HepG2 (cell line): ENCODE measurements around the gene MCRS1. TPM values are rescaled to one million over a fixed set of nuclear protein-coding genes. Genes with fewer than 3 reads are reported as not detected.

Experiments
- ATAC-seq: fragments of 200-7000 bp; cut with Tn5 transposase; 3 replicates; pipeline ENCODE4 v1.9.1; 2020; ENCODE audit warnings: mild to moderate bottlenecking, moderate library complexity
- BruUV-seq: library from RNA; stranded (reverse); fragments of 400-500 nt; replicated peaks from 2 replicates; lab custom pipeline; 2021; lab: Mats Ljungman, UMichigan
- CTCF ChIA-PET: fragments of 300-600 bp; formaldehyde crosslinking; extraction: SDS; loops from one replicate; lab custom pipeline; 2021; ENCODE audit warnings: low total read pairs, inconsistent platforms, low intra/inter-chr PET ratio; lab: Yijun Ruan, JAX
- POLR2A ChIA-PET: fragments of 350-600 bp; sonication (Branson Sonifier 250); formaldehyde crosslinking; loops from one replicate; lab custom pipeline; 2020; ENCODE audit warnings: antibody characterized with exemption, inconsistent platforms; lab: Yijun Ruan, JAX
- DNase-seq: peaks from one replicate; pipeline ENCODE4 v3.0.0-alpha.2; 2015; ENCODE audit warnings: low spot score
- FAIRE-seq: peaks from 3 replicates; lab custom pipeline; 2011; peaks lifted over from hg19 to GRCh38; lab: Jason Lieb, UNC
- H2AFZ ChIP-seq: one replicate; pipeline ENCODE4 v1.6.1; 2011; ENCODE audit warnings: low read length, inconsistent platforms
- H3K27ac ChIP-seq: fragments of 300-600 bp; 3 replicates; pipeline ENCODE4 v1.8.0; 2011; ENCODE audit warnings: mixed run types, mild to moderate bottlenecking, mixed read lengths, low read length, inconsistent platforms; ENCODE audit not compliant: insufficient read depth; ENCODE audit errors: extremely low read length
- H3K27me3 ChIP-seq, 2 experiments: fragments of 200-600 bp in 1 of 2; 2 replicates in 1 of 2; 3 replicates in 1 of 2; pipeline versions ENCODE4 v1.6.0 to v1.8.0; 2011; ENCODE audit warnings: low read length in 2 of 2, mild to moderate bottlenecking in 2 of 2, moderate library complexity in 2 of 2, inconsistent platforms in 1 of 2; ENCODE audit not compliant: insufficient read depth in 2 of 2, control insufficient read depth in 1 of 2
- H3K36me3 ChIP-seq, 2 experiments: fragments of 200-600 bp in 1 of 2; replicated peaks in 1 of 2; 2 replicates in 1 of 2; 3 replicates in 1 of 2; pipeline versions ENCODE4 v1.5.1 to v1.8.0; 2011; ENCODE audit warnings: low read length in 2 of 2, inconsistent platforms in 1 of 2; ENCODE audit not compliant: insufficient read depth in 2 of 2, control insufficient read depth in 1 of 2
- H3K4me1 ChIP-seq: 2 replicates; pipeline ENCODE4 v1.5.1; 2012; ENCODE audit warnings: low read length, inconsistent platforms; ENCODE audit not compliant: insufficient read depth
- H3K4me2 ChIP-seq: 2 replicates; pipeline ENCODE4 v1.6.0; 2011; ENCODE audit warnings: low read depth, low read length, inconsistent platforms
- H3K4me3 ChIP-seq, 3 experiments: fragments of 200-600 bp in 1 of 3; sonication (generic), shearing (Covaris generic) in 1 of 3; replicated peaks in 1 of 3; 2 replicates each; pipeline ENCODE4 v1.5.1; 2011 to 2016; ENCODE audit warnings: low read length in 3 of 3, inconsistent platforms in 2 of 3, low read depth in 2 of 3, mild to moderate bottlenecking in 2 of 3, control low read depth in 1 of 3, mixed read lengths in 1 of 3; ENCODE audit not compliant: insufficient read depth in 1 of 3
- H3K79me2 ChIP-seq: one replicate; pipeline ENCODE4 v1.6.1; 2011; ENCODE audit warnings: low read length, inconsistent platforms; ENCODE audit not compliant: insufficient read depth
- H3K9ac ChIP-seq: 2 replicates; pipeline ENCODE4 v1.6.0; 2011; ENCODE audit warnings: mild to moderate bottlenecking, low read depth, low read length, inconsistent platforms; ENCODE audit not compliant: insufficient read depth
- H3K9me3 ChIP-seq: 2 replicates; pipeline ENCODE4 v1.5.1; 2012; ENCODE audit warnings: mild to moderate bottlenecking, low read length
- H4K20me1 ChIP-seq: 2 replicates; pipeline ENCODE4 v1.6.0; 2011; ENCODE audit warnings: inconsistent platforms, mild to moderate bottlenecking, low read length, moderate library complexity; ENCODE audit not compliant: insufficient read depth
- MAF1 ChIP-seq: sonication (generic); formaldehyde crosslinking; IDR thresholded peaks from 2 replicates; pipeline ENCODE4 v1.5.0; 2020; ENCODE audit warnings: missing genetic modification reagents, borderline replicate concordance
- MAX ChIP-seq: IDR thresholded peaks from 2 replicates; pipeline ENCODE4 v1.6.1; 2012; ENCODE audit warnings: inconsistent platforms
- SSRP1 ChIP-seq: IDR thresholded peaks from 2 replicates; pipeline ENCODE4 v1.6.1; 2016; ENCODE audit warnings: control low read depth
- THAP9 ChIP-seq: sonication (generic); formaldehyde crosslinking; IDR thresholded peaks from 2 replicates; pipeline ENCODE4; 2020; ENCODE audit warnings: missing genetic modification reagents, mild to moderate bottlenecking, borderline replicate concordance
- UBTF ChIP-seq: sonication (generic); formaldehyde crosslinking; IDR thresholded peaks from 2 replicates; pipeline ENCODE4 v1.4.0; 2020; ENCODE audit warnings: mild to moderate bottlenecking, missing genetic modification reagents
- ZFP36 ChIP-seq: fragments of 150-350 bp; IDR thresholded peaks from 2 replicates; pipeline ENCODE4 v1.6.1; 2018; ENCODE audit warnings: borderline replicate concordance, low read length, low read depth; ENCODE audit not compliant: partially characterized antibody
- ZSCAN21 ChIP-seq: sonication (generic); formaldehyde crosslinking; IDR thresholded peaks from 2 replicates; pipeline ENCODE4 v1.8.0; 2022; ENCODE audit warnings: mild to moderate bottlenecking, missing genetic modification reagents, moderate library complexity, borderline replicate concordance
- ZSCAN30 ChIP-seq: sonication (generic); formaldehyde crosslinking; IDR thresholded peaks from 2 replicates; pipeline ENCODE4 v1.5.0; 2020; ENCODE audit warnings: mild to moderate bottlenecking, missing genetic modification reagents
- WGBS: methylation state at CpG from one replicate; pipeline ENCODE4 v1.1.6; 2017; ENCODE audit warnings: low lambda C conversion rate; 5-methylcytosine and 5-hydroxymethylcytosine counted together
- in situ Hi-C: cut with HindIII; loops from 2 replicates; pipeline ENCODE4 v1.10.0; 2017; ENCODE audit warnings: low pct_unique_long_range_greater_than_20kb; ENCODE audit not compliant: extremely low pct_ligation_motif_present
- intact Hi-C: fragments of 100-400 bp; cut with micrococcal nuclease; formaldehyde crosslinking; loops from one replicate; pipeline ENCODE4 v1.10.0; 2022; ENCODE audit not compliant: unreplicated experiment
- polyA plus RNA-seq, 8 experiments: library from polyadenylated mRNA; depleted of rRNA in 3 of 8; stranded (reverse) in 7 of 8; unstranded in 1 of 8; fragments of >200 nt; fragmentation: Illumina TruSeq in 4 of 8; extraction: Trizol in 4 of 8; gene quantifications; 2 replicates each; pipeline versions ENCODE4 v1.2.1 to v1.2.3, GENCODE V29; 2011 to 2016; ENCODE audit warnings: low read depth in 4 of 8, missing spikeins in 1 of 8, mixed read lengths in 1 of 8; ENCODE audit not compliant: insufficient read depth in 1 of 8
- total RNA-seq, 5 experiments: library from RNA; depleted of rRNA; stranded (reverse); fragments of >200 nt; fragmentation: Illumina TruSeq; extraction: Trizol; gene quantifications; 2 replicates each; pipeline ENCODE4 v1.2.3, GENCODE V29; 2016; ENCODE audit warnings: low read depth in 1 of 5
- TF ChIP-seq, protein P1 (sequence below): sonication (generic); formaldehyde crosslinking; conservative IDR thresholded peaks from 2 replicates; pipeline ENCODE4 v1.4.0; 2020; ENCODE audit warnings: mild to moderate bottlenecking, missing genetic modification reagents, moderate library complexity

MCRS1 gene
- total and polyA plus RNA-seq, 2 of the 13 experiments (the other 11 are each of a cell fraction or from before 2014, with no cell fraction given) = 51.0 to 66.3 TPM

DNA sequence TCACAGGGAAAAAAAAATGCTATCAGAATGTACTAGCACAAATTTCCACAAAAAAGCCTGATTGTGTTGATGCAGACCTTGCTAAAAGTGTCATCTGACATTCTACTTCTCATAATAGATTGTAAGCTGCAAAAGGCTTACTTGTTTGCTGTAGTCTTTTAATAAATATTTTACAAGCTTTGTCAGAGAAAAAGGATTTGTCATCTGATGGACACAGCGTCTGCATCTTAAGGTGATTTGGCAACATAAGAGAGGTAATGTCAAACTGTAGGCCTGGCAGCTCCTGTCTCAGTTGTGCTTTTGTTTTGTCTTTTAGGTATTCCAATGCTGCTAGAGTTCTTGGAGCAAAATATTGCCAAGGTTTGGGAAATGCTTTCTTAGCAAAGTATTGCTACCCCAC lies 55.4 kb downstream of the MCRS1 start:
- no peak overlapping the region for H3K9ac ChIP-seq
- no peak for FAIRE-seq
- no TSS peak for BruUV-seq
- H3K27me3 ChIP-seq = no peaks in the 10 kb centered on the region
- DNase-seq = no peak
- in situ Hi-C loops = no loop called here
- no peak overlapping the region for H3K4me2 ChIP-seq
- H3K27ac ChIP-seq = no peak overlapping the region
- CTCF ChIA-PET = interaction anchor here (3.4 to 6.4 kb wide), 2 partner anchors 153 to 181 kb away, joined by 16 to 115 read pairs; no protein-coding TSS in a partner anchor
- no peaks in the 10 kb centered on the region for H3K9me3 ChIP-seq
- no peak overlapping the region for H2AFZ ChIP-seq
- no peaks in the 10 kb centered on the region for H4K20me1 ChIP-seq
- intact Hi-C loops = no loop called here
- no peaks in the 10 kb centered on the region for H3K79me2 ChIP-seq
- peaks cover 24% of the 10 kb centered on the region for H3K4me1 ChIP-seq
- ATAC-seq = no peak
- peaks cover 0 to 13% of the 10 kb centered on the region in 2 experiments; a peak in 3 of 5 replicates for H3K36me3 ChIP-seq
- 94% methylated on average over 1 of the region's 1 CpG for WGBS
- POLR2A ChIA-PET = interaction anchor here (0.9 kb wide), 1 partner anchor 146 kb away, joined by 3 read pairs; no protein-coding TSS in a partner anchor
- no peak overlapping the region for H3K4me3 ChIP-seq
- no peak for TF ChIP-seq SSRP1
- TF ChIP-seq MAX = no peak
- no peak for TF ChIP-seq ZFP36
- TF ChIP-seq ZSCAN21 = no peak
- no peak for TF ChIP-seq UBTF (CRISPR knock-in tag)
- TF ChIP-seq MAF1 (CRISPR knock-in tag) = no peak
- TF ChIP-seq ZSCAN30 (CRISPR knock-in tag) = no peak
- TF ChIP-seq, protein P1, sequence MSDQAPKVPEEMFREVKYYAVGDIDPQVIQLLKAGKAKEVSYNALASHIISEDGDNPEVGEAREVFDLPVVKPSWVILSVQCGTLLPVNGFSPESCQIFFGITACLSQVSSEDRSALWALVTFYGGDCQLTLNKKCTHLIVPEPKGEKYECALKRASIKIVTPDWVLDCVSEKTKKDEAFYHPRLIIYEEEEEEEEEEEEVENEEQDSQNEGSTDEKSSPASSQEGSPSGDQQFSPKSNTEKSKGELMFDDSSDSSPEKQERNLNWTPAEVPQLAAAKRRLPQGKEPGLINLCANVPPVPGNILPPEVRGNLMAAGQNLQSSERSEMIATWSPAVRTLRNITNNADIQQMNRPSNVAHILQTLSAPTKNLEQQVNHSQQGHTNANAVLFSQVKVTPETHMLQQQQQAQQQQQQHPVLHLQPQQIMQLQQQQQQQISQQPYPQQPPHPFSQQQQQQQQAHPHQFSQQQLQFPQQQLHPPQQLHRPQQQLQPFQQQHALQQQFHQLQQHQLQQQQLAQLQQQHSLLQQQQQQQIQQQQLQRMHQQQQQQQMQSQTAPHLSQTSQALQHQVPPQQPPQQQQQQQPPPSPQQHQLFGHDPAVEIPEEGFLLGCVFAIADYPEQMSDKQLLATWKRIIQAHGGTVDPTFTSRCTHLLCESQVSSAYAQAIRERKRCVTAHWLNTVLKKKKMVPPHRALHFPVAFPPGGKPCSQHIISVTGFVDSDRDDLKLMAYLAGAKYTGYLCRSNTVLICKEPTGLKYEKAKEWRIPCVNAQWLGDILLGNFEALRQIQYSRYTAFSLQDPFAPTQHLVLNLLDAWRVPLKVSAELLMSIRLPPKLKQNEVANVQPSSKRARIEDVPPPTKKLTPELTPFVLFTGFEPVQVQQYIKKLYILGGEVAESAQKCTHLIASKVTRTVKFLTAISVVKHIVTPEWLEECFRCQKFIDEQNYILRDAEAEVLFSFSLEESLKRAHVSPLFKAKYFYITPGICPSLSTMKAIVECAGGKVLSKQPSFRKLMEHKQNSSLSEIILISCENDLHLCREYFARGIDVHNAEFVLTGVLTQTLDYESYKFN (CRISPR knock-in tag) = no peak
- TF ChIP-seq THAP9 (CRISPR knock-in tag) = no peak
